CD14-positive monocyte (primary cell): Measurements from ENCODE around the gene PDS5B. TPM values are rescaled to one million over a fixed set of nuclear protein-coding genes. Genes with fewer than 3 reads are reported as not detected.

ENCODE experiments used
- DNase-seq, 3 donors: peaks; one replicate each; pipeline ENCODE4 v3.0.0-alpha.2; 2011 to 2022
- H2AFZ ChIP-seq: 2 replicates; pipeline ENCODE4 v1.6.0; 2012; ENCODE audit warnings: mild to moderate bottlenecking, low read depth, low read length, inconsistent platforms; ENCODE audit not compliant: insufficient read depth, poor library complexity, severe bottlenecking
- H3K27ac ChIP-seq, 2 donors: 1 replicate in 1 of 2; 2 replicates in 1 of 2; pipeline ENCODE4 v1.5.1; 2012 to 2013; ENCODE audit warnings: low read length in 2 of 2, control low read depth in 1 of 2, inconsistent platforms in 1 of 2, low read depth in 1 of 2, mild to moderate bottlenecking in 1 of 2
- H3K27me3 ChIP-seq, 2 donors: one replicate each; pipeline versions ENCODE4 v1.6.0 to v1.6.1; 2011 to 2013; ENCODE audit warnings: low read length in 2 of 2; ENCODE audit not compliant: control insufficient read depth in 2 of 2, insufficient read depth in 2 of 2
- H3K36me3 ChIP-seq, 2 donors: replicated peaks in 1 of 2; 1 replicate in 1 of 2; 2 replicates in 1 of 2; pipeline versions ENCODE4 v1.5.1 to v1.6.1; 2012 to 2013; ENCODE audit warnings: low read length in 2 of 2, control low read depth in 1 of 2, inconsistent platforms in 1 of 2, mild to moderate bottlenecking in 1 of 2; ENCODE audit not compliant: insufficient read depth in 2 of 2, control insufficient read depth in 1 of 2
- H3K4me1 ChIP-seq, 2 donors: 1 replicate in 1 of 2; 2 replicates in 1 of 2; pipeline versions ENCODE4 v1.5.1 to v1.6.1; 2012 to 2013; ENCODE audit warnings: low read length in 2 of 2, control low read depth in 1 of 2, inconsistent platforms in 1 of 2, mild to moderate bottlenecking in 1 of 2, moderate library complexity in 1 of 2; ENCODE audit not compliant: insufficient read depth in 2 of 2, control insufficient read depth in 1 of 2
- H3K4me2 ChIP-seq: replicated peaks from 2 replicates; pipeline ENCODE3; 2012; ENCODE audit warnings: low read length, moderate library complexity, mild to moderate bottlenecking; ENCODE audit not compliant: poor library complexity, severe bottlenecking; ENCODE audit errors: extremely low read depth
- H3K4me3 ChIP-seq, 3 experiments: fragments of 200-600 bp in 1 of 3; sonication (generic) in 1 of 3; replicated peaks in 1 of 3; 1 replicate in 2 of 3; 2 replicates in 1 of 3; pipeline ENCODE4 v1.5.1; 2011 to 2013; ENCODE audit warnings: low read length in 3 of 3, mild to moderate bottlenecking in 3 of 3, control low read depth in 2 of 3, low read depth in 2 of 3, inconsistent platforms in 1 of 3, moderate library complexity in 1 of 3
- H3K79me2 ChIP-seq: 2 replicates; pipeline ENCODE4 v1.6.0; 2012; ENCODE audit warnings: mild to moderate bottlenecking, control low read depth, inconsistent platforms, low read length, moderate library complexity; ENCODE audit not compliant: insufficient read depth
- H3K9ac ChIP-seq: 2 replicates; pipeline ENCODE4 v1.6.0; 2017; ENCODE audit warnings: low read length, mild to moderate bottlenecking; ENCODE audit not compliant: insufficient read depth, poor library complexity, severe bottlenecking
- H3K9me3 ChIP-seq, 2 donors: replicated peaks in 1 of 2; 1 replicate in 1 of 2; 2 replicates in 1 of 2; pipeline versions ENCODE4 v1.5.1 to v1.6.1; 2012 to 2013; ENCODE audit warnings: low read length in 2 of 2, control low read depth in 1 of 2; ENCODE audit not compliant: control insufficient read depth in 1 of 2, insufficient read depth in 1 of 2
- H4K20me1 ChIP-seq: 2 replicates; pipeline ENCODE4 v1.6.0; 2012; ENCODE audit warnings: mild to moderate bottlenecking, low read length, control low read depth, moderate library complexity; ENCODE audit not compliant: insufficient read depth
- H3K27ac Mint-ChIP-seq, 7 donors: one replicate each; pipeline ENCODE4 v1.8.0; 2020; ENCODE audit warnings: mild to moderate bottlenecking in 7 of 7, mixed read lengths in 7 of 7, moderate library complexity in 6 of 7, inconsistent platforms in 2 of 7
- H3K27me3 Mint-ChIP-seq, 3 donors: one replicate each; pipeline ENCODE4 v1.8.0; 2021 to 2022; ENCODE audit warnings: low read depth in 3 of 3, mild to moderate bottlenecking in 3 of 3, mixed read lengths in 3 of 3, moderate library complexity in 3 of 3, inconsistent platforms in 1 of 3
- H3K36me3 Mint-ChIP-seq, 2 donors: one replicate each; pipeline ENCODE4 v1.8.0; 2020; ENCODE audit warnings: mixed read lengths in 2 of 2, inconsistent platforms in 1 of 2, mild to moderate bottlenecking in 1 of 2
- H3K4me1 Mint-ChIP-seq: one replicate; pipeline ENCODE4 v1.8.0; 2020; ENCODE audit warnings: mild to moderate bottlenecking, mixed read lengths
- H3K4me3 Mint-ChIP-seq, 2 donors: one replicate each; pipeline ENCODE4 v1.8.0; 2020; ENCODE audit warnings: mild to moderate bottlenecking in 2 of 2, mixed read lengths in 2 of 2, moderate library complexity in 1 of 2
- H3K9me3 Mint-ChIP-seq, 7 donors: one replicate each; pipeline ENCODE4 v1.8.0; 2020 to 2022; ENCODE audit warnings: mixed read lengths in 7 of 7, mild to moderate bottlenecking in 6 of 7, moderate library complexity in 6 of 7, inconsistent platforms in 2 of 7
- CTCF ChIP-seq: fragments of 200-600 bp; IDR thresholded peaks from one replicate; pipeline ENCODE4 v1.8.0; 2022; ENCODE audit warnings: antibody characterized with exemption, mild to moderate bottlenecking
- WGBS: methylation state at CpG from one replicate; pipeline ENCODE4 v1.1.5; 2013; ENCODE audit warnings: missing lambda C conversion rate; ENCODE audit not compliant: insufficient coverage; 5-methylcytosine and 5-hydroxymethylcytosine counted together
- intact Hi-C, 2 donors: fragments of 100-400 bp; cut with micrococcal nuclease; formaldehyde crosslinking; loops; one replicate each; pipeline versions ENCODE4 v1.15.0 to v1.15.1; 2023
- polyA plus RNA-seq, 3 donors: library from polyadenylated mRNA; depleted of rRNA in 1 of 3; unstranded in 2 of 3; stranded (reverse) in 1 of 3; fragments of 300-500 nt in 2 of 3; fragments of >200 nt in 1 of 3; fragmentation: Illumina TruSeq in 2 of 3; gene quantifications; 1 replicate in 2 of 3; 2 replicates in 1 of 3; pipeline ENCODE4 v1.2.3, GENCODE V29; 2012 to 2021

PDS5B gene
- polyA plus RNA-seq, 3 donors: 9.0 to 33.0 (median 21.0) TPM

- peaks cover 3 to 9% (median 3%) of the 10 kb centered on the region in 7 donors for H3K9me3 Mint-ChIP-seq
- no peaks in the 10 kb centered on the region for H3K27me3 Mint-ChIP-seq
- Histone ChIP-seq H3K4me1 (peaks cover 0 to 7% of the 10 kb centered on the region in 2 donors), H3K27me3 (no peaks in the 10 kb centered on the region), H3K9me3 (peaks cover 2 to 6% of the 10 kb centered on the region in 2 donors), H4K20me1 (peaks cover 81% of the 10 kb centered on the region), H3K36me3 (peaks cover 0 to 5% of the 10 kb centered on the region in 2 donors), H2AFZ (no peak overlapping the region), H3K9ac (no peak overlapping the region), H3K4me2 (no peak overlapping the region), H3K4me3 (no peak overlapping the region), H3K27ac (peak overlapping the region in 1 of 2 donors; percentile 2), H3K79me2 (peaks cover 100% of the 10 kb centered on the region)
- no CpG with 5 or more reads among the region's 1 CpG for WGBS
- DNase-seq: no peak
- TF ChIP-seq CTCF: no peak
- H3K4me1 Mint-ChIP-seq: peaks cover 31% of the 10 kb centered on the region
- peaks cover 3 to 20% of the 10 kb centered on the region in 2 donors for H3K36me3 Mint-ChIP-seq
- peak overlapping the region in 2 of 7 donors; percentile 1 to 73 for H3K27ac Mint-ChIP-seq
- H3K4me3 Mint-ChIP-seq: no peak overlapping the region
- intact Hi-C loops: no loop called here
These were observed 41.5 kb downstream of the PDS5B start for GRCh38 chr13:32627793-32628192.

- H3K4me3 ChIP-seq: no peak overlapping the region
- peaks cover 96% of the 10 kb centered on the region for H3K79me2 ChIP-seq
- no peak overlapping the region for H2AFZ ChIP-seq
- H3K4me1 ChIP-seq: peaks cover 0 to 7% of the 10 kb centered on the region in 2 donors
- Mint-ChIP-seq H3K9me3 (no peaks in the 10 kb centered on the region), H3K27me3 (no peaks in the 10 kb centered on the region), H3K27ac (no peak overlapping the region), H3K4me1 (peaks cover 34% of the 10 kb centered on the region), H3K4me3 (no peak overlapping the region), H3K36me3 (peaks cover 3 to 16% of the 10 kb centered on the region in 2 donors)
- H3K9ac ChIP-seq: no peak overlapping the region
- no peak for TF ChIP-seq CTCF
- no peak for DNase-seq
- intact Hi-C loops: no loop called here
- no peaks in the 10 kb centered on the region for H3K9me3 ChIP-seq
- peaks cover 0 to 5% of the 10 kb centered on the region in 2 donors for H3K36me3 ChIP-seq
- H3K27me3 ChIP-seq: no peaks in the 10 kb centered on the region
- H3K27ac ChIP-seq: no peak overlapping the region
- WGBS: no CpG with 5 or more reads among the region's 2 CpGs
- peaks cover 81% of the 10 kb centered on the region for H4K20me1 ChIP-seq
- no peak overlapping the region for H3K4me2 ChIP-seq
These were observed 43.1 kb downstream of the PDS5B start for GRCh38 chr13:32629313-32629712.
